HG03521 (cell line): ENCODE data around the gene SEMA5A.

Experiments
- ATAC-seq: cut with Tn5 transposase; IDR thresholded peaks from one replicate; pipeline ENCODE4 v1.9.1; 2021; ENCODE audit warnings: mild to moderate bottlenecking, moderate library complexity; ENCODE audit not compliant: unreplicated experiment

Gene SEMA5A

DNA sequence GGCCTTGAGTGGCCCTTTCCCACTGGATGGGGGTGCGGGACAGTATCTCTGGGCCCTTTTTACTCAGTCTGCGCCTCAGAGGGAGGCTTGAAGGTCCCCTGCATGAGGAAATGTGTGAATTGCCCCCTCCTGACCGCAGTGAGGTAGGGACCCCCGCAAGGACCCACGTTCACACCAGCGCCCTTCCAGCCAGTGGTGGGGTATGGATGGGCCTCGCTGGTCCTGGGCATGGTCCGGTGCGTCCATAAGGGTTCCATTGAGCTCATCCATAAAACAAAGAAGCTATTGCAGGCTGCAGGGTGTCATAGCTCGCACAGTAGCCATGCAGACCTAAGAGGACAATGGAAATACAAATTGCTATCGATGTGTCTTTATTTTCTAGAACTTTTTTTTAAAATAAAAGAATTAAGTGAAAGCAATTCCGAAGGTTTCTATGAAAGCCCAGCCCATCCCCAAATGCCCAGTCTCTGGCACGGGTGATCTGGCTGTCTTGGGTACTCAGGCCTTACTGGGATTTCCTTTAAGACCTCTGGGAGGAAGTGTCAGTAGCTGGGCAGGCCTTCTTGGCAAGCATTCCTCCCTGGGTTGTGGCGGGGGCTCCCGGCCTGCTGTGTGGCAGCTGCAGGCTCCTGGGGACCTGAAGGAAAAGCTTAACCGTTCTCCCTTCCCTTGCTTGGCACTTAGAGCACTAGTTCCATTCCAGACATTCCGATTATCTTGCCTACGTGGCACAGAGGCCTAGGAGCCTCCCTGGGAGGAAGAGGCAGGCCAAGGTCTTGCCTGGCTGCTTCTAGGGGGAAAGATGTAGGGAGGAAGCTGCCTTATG lies 1.5 kb upstream of the SEMA5A start:
- ATAC-seq = no peak

DNA sequence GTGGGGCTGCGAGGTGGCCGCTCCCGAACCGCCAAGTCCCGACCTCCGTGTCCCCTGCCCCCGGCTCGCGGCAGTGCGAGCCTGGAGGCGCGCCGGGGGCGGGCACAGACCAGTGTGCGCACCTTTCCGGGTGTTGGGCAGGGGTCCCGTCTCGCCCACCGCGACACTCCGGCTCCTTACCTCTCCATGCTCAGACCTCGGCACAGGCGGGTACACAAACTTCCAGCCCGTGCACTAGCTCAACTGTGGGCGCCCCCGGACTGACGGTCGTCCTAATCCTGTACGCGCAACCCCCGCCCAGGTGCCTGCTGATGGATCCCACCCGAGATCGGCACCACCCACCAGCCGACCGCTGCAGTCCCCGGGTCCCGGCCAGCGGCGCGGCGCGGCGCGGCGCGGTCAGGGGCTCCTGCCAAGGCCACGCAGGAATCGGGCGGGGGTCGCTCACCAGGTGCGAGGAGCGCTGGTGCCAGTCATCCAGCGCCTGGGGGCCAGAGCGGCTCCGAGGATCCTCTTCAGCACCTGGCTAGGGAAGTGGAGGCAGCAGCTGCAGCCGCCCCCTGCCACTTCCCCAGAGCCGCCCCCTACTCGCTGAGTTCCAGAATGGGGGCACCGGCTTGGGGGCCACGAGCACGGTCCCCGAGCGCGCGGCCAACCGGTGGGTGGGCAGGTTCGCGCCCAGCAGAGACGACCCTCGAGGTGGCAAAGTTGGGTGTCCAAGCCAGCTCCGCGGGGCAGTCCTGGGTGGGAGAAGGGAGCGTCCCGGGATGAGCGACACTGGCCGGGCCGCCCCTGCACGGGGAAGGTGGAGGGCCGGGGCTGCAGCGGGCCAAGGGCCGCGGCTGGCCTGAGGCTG lies 511 bp downstream of the SEMA5A start:
- ATAC-seq = no peak

DNA sequence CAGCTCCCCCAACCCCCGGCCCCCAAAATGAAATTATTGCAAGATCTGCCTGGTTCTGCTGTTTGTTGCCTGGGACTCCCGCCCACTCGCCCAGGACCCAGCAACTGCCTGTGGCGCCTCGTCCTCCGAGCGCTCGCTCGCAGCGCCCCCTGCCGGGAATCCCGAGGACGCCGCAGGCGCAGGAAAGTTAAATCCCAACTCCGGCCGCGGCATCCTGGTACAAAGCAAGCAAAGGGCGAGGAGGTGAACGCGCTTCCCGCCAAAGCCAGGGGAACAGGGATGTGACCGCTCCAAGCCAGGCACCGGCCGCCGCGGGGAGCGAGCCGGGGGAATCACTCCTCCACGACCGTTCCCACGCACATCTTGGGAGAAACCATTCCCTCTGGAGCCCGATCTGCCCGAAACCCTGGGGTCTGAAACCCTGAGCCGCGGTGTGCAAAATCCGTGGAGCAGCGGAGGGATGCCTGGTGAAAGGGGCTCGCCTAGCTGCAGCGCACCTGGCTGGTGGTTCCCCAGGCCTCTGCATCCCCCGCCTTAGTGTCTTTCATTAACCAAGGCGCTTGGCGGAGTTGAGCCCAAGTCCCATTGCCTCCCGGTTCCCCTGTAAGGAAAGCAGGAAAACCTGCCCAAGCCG lies 1.3 kb downstream of the SEMA5A start:
- peak; percentile 55 for ATAC-seq

DNA sequence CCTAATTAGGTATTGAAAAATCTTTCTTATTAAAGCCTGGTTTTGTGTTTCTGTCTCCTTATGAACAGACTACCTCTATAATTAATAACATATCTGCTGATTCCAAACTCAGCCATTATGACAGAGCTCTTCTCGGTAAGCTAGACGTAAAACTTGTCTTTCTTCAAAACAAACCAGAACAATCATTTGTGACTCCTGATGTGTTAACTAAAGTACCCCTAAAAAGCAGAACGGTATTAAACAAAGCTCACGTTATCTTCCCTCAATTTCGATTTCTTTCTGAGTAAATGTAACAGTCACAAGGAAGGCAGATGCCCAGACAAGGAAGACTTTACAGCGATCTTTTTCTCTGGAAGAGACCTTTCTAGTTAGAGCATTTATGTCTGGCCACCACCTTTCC lies 1.8 kb downstream of the SEMA5A start:
- no peak for ATAC-seq

DNA sequence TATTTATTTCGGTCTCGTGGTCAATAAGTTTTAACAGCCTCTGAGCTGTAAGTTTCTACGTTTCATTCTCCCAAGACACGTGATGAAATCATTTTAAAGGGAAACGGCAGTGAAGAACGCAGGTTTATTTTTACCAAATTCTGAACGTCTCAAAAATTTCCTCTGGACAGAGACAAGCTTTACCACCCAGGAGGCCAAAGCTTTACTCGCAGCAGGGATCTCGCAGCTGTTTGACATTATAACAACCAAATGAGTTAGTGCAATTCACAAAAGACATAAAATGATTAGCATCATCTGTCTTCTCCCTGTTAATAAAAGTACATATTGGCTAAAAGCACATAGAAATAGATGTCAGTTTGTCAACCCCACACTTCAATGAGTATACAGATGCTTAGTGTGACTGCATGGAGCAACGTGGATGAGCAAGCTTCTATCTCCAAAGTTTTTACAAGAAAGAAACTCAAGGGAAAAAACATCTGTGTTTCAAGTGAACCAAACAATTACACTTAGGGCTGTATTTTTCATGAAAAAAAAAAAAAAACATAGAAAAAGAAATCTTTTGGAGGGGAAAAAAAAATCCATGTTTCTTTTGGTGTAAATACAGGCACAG lies 2.5 kb downstream of the SEMA5A start:
- no peak for ATAC-seq

DNA sequence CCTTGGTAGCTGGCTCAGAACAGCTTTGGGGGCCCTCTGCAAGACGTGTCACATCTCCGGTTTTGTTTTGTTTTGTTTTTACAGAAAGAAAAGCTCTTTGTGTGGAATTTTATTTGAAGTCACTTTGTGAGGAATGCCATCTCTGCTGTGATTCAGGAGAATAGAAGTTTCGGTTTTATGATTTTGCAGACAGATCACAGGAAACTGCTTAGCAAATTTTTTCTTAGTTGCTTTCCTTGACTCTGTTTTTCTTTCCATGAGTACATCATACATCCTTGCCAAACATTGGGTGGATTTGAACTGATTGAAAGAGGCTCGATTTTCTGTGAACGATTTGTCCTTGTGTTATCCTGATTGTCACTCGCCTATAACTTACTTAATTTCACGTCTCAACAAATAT lies 5.1 kb downstream of the SEMA5A start:
- ATAC-seq = no peak

DNA sequence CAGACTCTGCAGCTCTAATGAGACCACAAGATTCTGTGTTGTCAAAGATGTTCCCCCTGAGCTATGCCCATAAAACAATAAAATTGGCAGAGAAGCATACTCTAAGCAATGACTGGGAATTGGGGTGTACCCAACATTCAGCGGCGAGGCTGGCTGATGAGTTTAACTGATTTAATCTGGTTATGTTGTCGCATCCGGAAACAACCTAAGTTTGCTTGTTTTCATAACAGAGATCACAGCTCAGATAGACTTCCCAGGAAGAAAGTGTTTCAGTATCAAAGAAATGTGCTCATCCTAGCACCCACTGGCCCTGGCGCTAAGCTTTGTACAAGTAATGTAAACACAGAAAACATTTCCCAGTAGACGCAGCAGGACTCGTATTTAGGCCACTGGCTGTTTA lies 7.4 kb downstream of the SEMA5A start:
- no peak for ATAC-seq

DNA sequence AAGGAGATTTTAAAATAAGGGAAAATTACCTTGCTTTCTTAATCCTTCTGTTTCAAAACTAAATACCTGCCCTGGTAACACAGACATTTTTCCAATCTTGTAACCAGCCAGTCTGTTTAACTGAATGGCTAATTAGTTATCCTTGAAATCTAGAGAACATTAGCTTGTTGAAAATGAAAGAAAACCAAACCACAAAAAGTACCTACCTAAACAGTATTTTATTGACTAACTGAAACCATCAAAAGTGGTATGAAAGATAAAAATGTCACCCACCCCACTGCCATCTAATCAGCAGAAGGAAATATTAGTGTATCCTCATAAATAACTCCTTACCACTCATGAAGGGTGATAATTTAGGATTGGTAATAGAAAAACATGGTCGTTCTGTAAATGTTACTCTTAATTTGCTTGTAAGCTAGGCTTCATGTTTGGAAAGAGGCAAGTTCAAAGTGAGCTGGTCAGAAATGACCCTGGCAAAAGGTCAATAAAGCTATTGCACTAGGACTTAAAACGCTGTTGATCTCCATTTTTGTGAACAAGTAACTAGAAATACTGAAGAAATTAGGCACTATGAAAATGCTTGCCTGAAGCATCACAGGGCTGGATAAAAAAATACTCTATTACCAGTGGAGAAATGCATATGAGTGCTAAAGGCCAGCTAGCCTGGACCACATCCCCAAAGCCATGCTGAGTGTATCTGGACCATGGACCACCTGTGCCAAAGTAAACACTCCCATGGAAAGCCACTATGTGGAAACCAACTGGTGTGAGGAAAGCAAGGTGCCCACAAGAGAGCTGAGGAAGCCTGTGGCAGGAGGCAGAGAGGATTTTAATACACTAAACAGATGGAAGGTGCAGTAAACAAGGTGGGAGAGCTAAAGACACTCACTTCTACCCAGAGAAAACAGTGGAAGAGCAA lies 8.4 kb downstream of the SEMA5A start:
- no peak for ATAC-seq

DNA sequence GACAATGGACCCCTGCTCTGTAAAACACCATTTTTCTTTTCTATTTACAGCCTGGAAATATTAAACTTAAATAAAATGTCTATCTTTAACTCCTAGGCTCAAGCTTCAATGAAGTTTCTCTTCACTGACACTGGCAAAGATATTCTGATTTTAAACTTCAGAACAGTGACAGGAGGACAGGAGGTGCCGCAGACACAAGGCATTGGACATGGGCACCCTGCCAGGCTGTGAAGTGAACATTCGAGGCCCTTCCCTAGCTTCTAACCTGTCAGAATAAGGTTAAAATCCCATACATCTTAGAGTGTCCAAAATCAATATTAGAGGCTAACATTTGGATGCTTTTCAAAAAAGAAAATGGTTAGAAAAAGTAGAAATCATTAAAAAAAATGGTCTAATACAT lies 9.2 kb downstream of the SEMA5A start:
- no peak for ATAC-seq

DNA sequence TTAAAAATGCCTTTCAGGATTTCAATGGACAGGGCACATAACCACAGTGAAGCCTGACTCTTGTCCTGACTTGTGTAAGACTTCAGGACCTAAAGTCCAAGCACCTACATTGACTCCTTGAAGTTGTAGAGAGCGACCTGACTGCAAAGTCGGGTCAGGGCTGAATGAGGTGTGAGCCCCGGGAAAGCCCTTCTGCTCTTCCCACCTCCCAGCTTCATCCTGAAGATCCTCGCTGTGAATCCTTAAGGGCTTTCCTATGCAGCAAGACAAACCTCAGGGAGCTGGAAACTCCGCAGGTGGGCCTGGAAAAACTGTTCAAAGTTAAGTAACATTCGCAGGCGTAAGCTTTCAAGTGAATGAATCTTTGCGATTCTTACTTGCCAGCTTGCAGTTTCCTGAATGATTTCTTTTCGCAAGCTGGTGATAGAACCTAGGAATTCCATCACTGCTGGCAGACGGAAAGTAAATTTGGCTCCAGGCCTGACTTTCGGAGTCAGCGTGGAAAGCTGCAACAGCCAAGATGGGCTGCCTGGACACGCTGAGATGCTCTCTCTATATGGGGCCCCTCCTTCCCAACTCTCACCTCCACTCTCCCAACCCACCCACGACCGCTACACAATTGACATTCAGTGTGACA lies 10.9 kb downstream of the SEMA5A start:
- ATAC-seq = no peak

DNA sequence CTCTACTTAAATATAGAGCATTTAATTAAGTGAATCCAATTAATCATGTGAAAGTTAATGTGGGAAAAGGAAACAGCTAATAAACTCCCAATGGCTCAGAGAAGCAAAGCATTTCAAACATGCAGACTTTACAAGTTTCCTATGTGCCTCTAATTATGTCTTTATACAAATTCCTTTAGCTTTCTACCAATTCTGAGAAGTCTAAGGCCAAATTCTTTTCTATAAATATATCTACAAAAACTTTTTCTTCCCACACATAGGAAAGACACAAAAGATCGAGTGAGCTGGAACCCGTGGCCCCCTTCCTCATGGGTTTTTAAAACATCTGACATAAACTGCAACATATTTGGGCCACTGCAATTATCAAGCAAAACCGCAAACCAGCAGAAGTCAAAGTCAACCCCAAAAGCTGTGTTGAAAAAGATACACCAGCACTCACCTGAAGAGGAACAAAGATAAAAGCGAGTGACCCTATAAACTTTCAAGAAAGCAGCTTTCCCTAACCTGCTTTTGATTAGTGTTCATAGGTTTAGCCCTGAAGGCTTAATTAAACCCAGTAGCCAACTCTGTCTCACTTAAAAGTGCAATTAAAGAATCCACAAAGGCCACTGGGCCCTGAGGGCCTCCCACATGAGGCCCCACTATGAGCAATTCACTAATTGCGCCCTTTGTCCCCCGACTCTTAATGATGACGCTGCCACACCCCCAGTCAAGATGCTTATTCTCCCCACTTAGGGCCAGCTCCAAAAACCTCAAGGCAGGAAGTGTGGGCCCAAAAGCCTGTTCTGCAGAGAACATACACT lies 12.1 kb downstream of the SEMA5A start:
- no peak for ATAC-seq

DNA sequence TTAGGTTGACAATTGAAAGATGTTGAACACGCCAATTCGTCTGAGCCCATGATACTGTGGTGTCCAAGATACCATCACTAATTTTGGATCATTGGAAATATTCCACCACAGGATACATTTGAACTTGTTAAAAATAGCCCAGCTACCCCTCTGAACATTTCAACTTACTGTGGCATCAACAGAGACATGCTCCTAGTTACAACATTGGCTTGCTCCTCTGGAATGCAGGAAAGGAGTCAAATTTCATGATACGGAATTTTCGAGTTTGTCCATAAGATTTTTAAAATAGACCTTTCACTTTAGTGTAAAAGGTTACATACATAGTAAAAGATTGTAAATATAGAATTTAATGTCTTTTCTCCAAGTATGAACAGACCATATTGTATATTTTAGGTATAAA lies 12.8 kb downstream of the SEMA5A start:
- ATAC-seq = no peak

DNA sequence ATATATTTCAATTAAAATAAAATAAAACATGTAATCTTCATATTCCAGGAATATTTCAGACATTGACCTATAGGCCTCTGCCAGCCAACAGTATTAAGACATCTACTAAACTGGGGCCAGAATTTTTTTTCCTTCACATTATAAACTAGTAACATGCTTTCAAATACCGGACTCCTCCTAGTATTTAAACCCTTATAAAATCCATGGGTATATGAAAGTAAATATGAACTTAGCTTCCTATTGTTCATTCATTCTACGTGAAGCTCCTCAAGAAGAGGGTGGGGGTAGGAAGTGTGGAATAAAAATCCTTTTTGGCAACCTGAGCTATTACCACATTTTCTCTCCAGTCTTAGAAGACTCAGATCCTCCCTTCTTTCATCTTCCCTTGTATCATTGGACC lies 16.4 kb downstream of the SEMA5A start:
- ATAC-seq = no peak

DNA sequence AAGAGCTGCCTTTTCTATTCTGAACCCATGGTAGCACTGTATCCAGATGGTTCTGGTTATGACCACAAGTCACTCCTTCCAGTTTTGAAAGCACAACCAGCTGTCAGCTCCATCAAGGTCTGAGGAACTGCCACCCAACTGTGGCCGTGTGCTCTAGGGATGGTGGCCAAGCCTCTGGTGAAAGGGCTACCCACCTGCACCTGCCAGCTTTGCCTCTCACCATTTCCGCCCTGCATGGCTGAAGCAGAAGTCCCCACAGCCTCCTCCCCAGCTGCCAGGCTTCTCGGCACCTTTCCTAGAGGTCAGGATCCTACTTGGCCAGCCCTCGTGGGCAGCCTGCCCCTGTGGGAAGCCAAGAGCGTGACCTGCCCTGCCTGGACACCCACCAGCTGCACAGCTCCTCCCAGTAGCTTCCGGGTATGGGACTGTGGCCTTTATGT lies 16.8 kb downstream of the SEMA5A start:
- ATAC-seq = no peak

DNA sequence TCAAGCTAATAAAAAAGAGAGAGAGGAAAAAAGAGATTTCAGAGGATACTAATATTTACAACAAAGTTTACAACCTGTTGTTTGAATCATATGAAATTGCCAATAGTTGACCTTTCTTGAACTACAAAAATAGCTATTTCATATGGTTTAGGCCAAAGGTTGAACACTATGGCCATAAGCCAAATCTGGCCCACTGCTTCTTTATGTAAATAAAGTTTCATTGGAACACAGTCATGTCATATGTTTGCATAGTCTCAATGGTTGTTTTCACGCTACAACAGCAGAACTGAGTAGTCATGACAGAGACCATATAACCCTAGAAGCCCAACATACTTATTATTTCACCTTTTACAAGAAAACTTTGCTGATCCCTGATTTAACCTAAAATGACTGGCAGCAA lies 20.9 kb downstream of the SEMA5A start:
- ATAC-seq = no peak

DNA sequence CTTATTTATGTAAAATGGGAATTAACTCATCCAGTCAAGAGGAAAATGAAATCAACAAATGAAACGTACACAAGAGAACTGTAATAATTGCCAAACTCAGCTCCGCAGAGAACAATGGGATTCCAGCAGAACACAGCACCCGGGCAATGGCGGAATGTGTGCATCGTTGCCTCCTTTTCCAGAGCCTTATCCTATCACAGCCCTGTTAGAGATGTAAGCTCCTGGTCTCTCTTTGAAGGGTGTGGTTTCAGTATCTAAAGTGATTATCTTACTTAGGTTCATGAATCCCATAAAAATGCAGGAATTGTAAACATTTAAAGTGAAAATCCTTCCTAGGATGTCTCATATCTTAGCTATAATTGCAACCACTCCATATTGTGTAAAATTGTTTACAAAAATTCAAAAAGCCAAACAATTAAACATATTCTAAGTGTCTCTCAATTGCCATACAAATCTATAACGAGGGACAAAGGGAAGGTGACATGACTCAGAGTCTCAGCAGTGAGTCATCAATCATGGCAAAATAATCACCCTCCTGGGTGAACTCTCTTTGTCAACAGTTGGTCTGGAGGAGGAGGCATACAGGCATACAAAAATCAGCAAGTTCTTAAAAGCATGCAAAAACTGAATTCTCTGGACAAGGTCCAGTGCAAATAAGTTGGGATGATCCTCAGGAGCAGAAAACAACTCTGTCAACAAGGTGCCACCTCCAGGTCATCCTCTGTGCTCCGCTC lies 22.6 kb downstream of the SEMA5A start:
- ATAC-seq = no peak

DNA sequence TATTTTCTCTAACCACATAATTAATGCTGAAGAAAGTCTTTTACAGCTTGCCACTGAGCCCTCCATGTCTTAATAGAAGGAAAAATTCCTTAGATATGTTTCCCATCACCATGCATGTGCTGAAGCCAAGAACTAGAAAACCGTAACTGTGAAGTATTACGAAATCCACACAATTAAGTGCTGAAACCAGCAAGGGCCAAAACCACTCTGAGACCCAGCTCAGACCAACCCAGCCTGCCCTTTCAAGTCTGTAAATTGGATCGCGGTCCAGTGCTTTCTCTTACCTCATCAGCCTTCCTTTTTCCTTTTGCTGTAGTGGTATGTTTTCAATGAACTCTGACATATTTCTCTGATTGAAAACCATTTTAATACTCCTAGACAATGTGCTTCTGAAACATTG lies 26.3 kb downstream of the SEMA5A start:
- no peak for ATAC-seq

DNA sequence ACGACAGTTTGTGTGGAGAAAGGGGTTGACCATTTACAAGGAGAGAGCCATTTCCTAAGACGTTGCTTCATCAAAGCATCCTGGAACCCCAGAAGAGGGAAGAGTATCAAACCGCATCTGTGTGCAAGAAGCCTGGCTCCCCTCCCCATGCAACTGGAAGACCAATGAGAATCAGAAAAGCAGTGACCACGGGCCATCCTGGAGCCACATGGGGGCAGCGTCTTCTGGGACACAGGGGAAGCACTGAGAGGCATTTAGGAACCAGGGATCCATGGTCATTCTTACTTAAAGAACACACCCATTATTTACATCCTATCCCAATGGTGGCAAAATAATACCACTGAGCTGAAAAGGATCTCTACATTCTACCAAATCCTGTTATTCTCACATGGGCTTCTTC lies 29.3 kb downstream of the SEMA5A start:
- ATAC-seq = no peak
